HepG2 (cell line): Measurements from ENCODE around the gene ATM. TPM values are rescaled to one million over a fixed set of nuclear protein-coding genes. Genes with fewer than 3 reads are reported as not detected.

Experiments
- ATF2 ChIP-seq: sonication (generic); formaldehyde crosslinking; IDR thresholded peaks from 2 replicates; pipeline ENCODE4 v1.4.0; 2020; ENCODE audit warnings: missing genetic modification reagents
- CCDC6 ChIP-seq: sonication (generic); formaldehyde crosslinking; IDR thresholded peaks from 2 replicates; pipeline ENCODE4 v1.8.1; 2022; ENCODE audit warnings: mild to moderate bottlenecking, missing genetic modification reagents, moderate library complexity
- CSRNP2 ChIP-seq: sonication (generic); formaldehyde crosslinking; conservative IDR thresholded peaks from 2 replicates; pipeline ENCODE4 v1.8.0; 2022; ENCODE audit warnings: low read depth, missing genetic modification reagents
- HMGXB3 ChIP-seq: sonication (generic); formaldehyde crosslinking; IDR thresholded peaks from 2 replicates; pipeline ENCODE4 v1.4.0; 2020; ENCODE audit warnings: missing genetic modification reagents, borderline replicate concordance
- KDM5B ChIP-seq: sonication (generic); formaldehyde crosslinking; IDR thresholded peaks from 2 replicates; pipeline ENCODE4 v1.4.0; 2020; ENCODE audit warnings: missing genetic modification reagents, mild to moderate bottlenecking, borderline replicate concordance
- MAZ ChIP-seq, 2 experiments: sonication (generic) in 1 of 2; formaldehyde crosslinking in 1 of 2; IDR thresholded peaks; 2 replicates each; pipeline versions ENCODE4 v1.5.0 to v1.6.1; 2012 to 2020; ENCODE audit warnings: low read depth in 2 of 2, mild to moderate bottlenecking in 2 of 2, borderline replicate concordance in 1 of 2, improper control_type of control experiment in 1 of 2, low read length in 1 of 2, missing genetic modification reagents in 1 of 2, moderate library complexity in 1 of 2
- MXD4 ChIP-seq: IDR thresholded peaks from 2 replicates; pipeline ENCODE4 v1.6.1; 2016; ENCODE audit warnings: mild to moderate bottlenecking, missing biosample characterization, missing genetic modification reagents
- RFXAP ChIP-seq: sonication (generic); formaldehyde crosslinking; IDR thresholded peaks from 2 replicates; pipeline ENCODE4 v1.4.0; 2020; ENCODE audit warnings: missing genetic modification reagents, borderline replicate concordance
- RXRB ChIP-seq: IDR thresholded peaks from 2 replicates; pipeline ENCODE4 v1.6.1; 2016; ENCODE audit warnings: borderline replicate concordance, missing genetic modification reagents, missing compliant biosample characterization
- SMC3 ChIP-seq: IDR thresholded peaks from 2 replicates; pipeline ENCODE4 v1.6.1; 2011; ENCODE audit warnings: low read length, improper control_type of control experiment
- TFDP1 ChIP-seq: IDR thresholded peaks from 2 replicates; pipeline ENCODE4 v1.6.1; 2016; ENCODE audit warnings: missing compliant biosample characterization, missing genetic modification reagents, borderline replicate concordance
- U2AF1 ChIP-seq: fragments of 200-400 bp; formaldehyde crosslinking; optimal IDR thresholded peaks from 2 replicates; pipeline ENCODE3; 2017; ENCODE audit warnings: mild to moderate bottlenecking, low read depth, low read length
- ZBTB33 ChIP-seq: sonication (generic); formaldehyde crosslinking; IDR thresholded peaks from 2 replicates; pipeline ENCODE4 v1.4.0; 2020; ENCODE audit warnings: missing genetic modification reagents
- ZSCAN31 ChIP-seq: sonication (generic); formaldehyde crosslinking; IDR thresholded peaks from 2 replicates; pipeline ENCODE4 v1.5.0; 2020; ENCODE audit warnings: low read depth, mild to moderate bottlenecking, missing genetic modification reagents
- polyA plus RNA-seq, 8 experiments: library from polyadenylated mRNA; depleted of rRNA in 3 of 8; stranded (reverse) in 7 of 8; unstranded in 1 of 8; fragments of >200 nt; fragmentation: Illumina TruSeq in 4 of 8; extraction: Trizol in 4 of 8; gene quantifications; 2 replicates each; pipeline versions ENCODE4 v1.2.1 to v1.2.3, GENCODE V29; 2011 to 2016; ENCODE audit warnings: low read depth in 4 of 8, missing spikeins in 1 of 8, mixed read lengths in 1 of 8; ENCODE audit not compliant: insufficient read depth in 1 of 8
- total RNA-seq, 5 experiments: library from RNA; depleted of rRNA; stranded (reverse); fragments of >200 nt; fragmentation: Illumina TruSeq; extraction: Trizol; gene quantifications; 2 replicates each; pipeline ENCODE4 v1.2.3, GENCODE V29; 2016; ENCODE audit warnings: low read depth in 1 of 5

The ATM gene
- total and polyA plus RNA-seq, 2 of the 13 experiments (the other 11 are each of a cell fraction or from before 2014, with no cell fraction given): 40.0 to 71.6 TPM

GRCh38 chr11:108222574-108223347, at the start of gene ATM, which contains the start of gene NPAT (continued):
- TF ChIP-seq CSRNP2 (no peak), MAZ (IDR thresholded peaks at IDR 0.05; ENCODE audit: borderline replicate concordance, low read depth, low read length) (0 out of 2 replicates have a peak, but pooled peaks have one; percentile 49), MAZ (CRISPR knock-in tag; IDR thresholded peaks at IDR 0.05; ENCODE audit: low read depth) (peak; percentile 84), HMGXB3 (CRISPR knock-in tag) (peak; percentile 55; the same call in 1 of the 2 replicates), ZSCAN31 (CRISPR knock-in tag) (no peak; the same call in 1 of the 2 replicates), U2AF1 (no peak), CCDC6 (CRISPR knock-in tag) (peak; percentile 78), RFXAP (CRISPR knock-in tag) (peak; percentile 36; the same call in 1 of the 2 replicates), ZBTB33 (no peak), RXRB (CRISPR knock-in tag) (peak; percentile 59), MXD4 (CRISPR knock-in tag) (peak; percentile 86; the same call in 1 of the 2 replicates), KDM5B (CRISPR knock-in tag) (peak; percentile 94), TFDP1 (peak; percentile 90; the same call in 1 of the 2 replicates), ATF2 (CRISPR knock-in tag) (peak; percentile 64; the same call in 1 of the 2 replicates), SMC3 (peak; percentile 20; the same call in 1 of the 2 replicates)
